Measurements from ENCODE around the gene EXOSC10. TPM values are rescaled to one million over a fixed set of nuclear protein-coding genes. Genes with fewer than 3 reads are reported as not detected.

Gene EXOSC10
- polyA plus RNA-seq, 2 of the 4 experiments (the other 2 are of a cell fraction): 45.4 to 76.9 TPM

GRCh38 chr1:11134251-11134897 is 34.7 kb upstream of the EXOSC10 start:
- peak in 1 of 2 experiments; percentile 47; a peak in 1 of 6 replicates for ATAC-seq
- 55% methylated on average over 5 of the region's 5 CpGs for WGBS (ENCODE audit: missing lambda C conversion rate)
- FAIRE-seq: no peak
- H3K4me2 ChIP-seq: no peak overlapping the region
- H3K4me3 ChIP-seq: no peak overlapping the region
- H3K9me3 ChIP-seq: no peaks in the 10 kb centered on the region
- no peak for TF ChIP-seq CEBPB (IDR thresholded peaks at IDR 0.05)
- no peak for TF ChIP-seq JUNB (IDR thresholded peaks at IDR 0.05)
- no peak for TF ChIP-seq REST (IDR thresholded peaks at IDR 0.05)
- no peak for TF ChIP-seq FOSL2 (IDR thresholded peaks at IDR 0.05)
- no peak for TF ChIP-seq FOSL2 (CRISPR knock-in tag; IDR thresholded peaks at IDR 0.05)
- no peak for TF ChIP-seq CHD4 (IDR thresholded peaks at IDR 0.05; ENCODE audit: borderline replicate concordance)
- TF ChIP-seq BCL3 (IDR thresholded peaks at IDR 0.05): no peak
- no peak for TF ChIP-seq RFX5 (IDR thresholded peaks at IDR 0.05)
- TF ChIP-seq CBX8 (IDR thresholded peaks at IDR 0.05): no peak
- DNase-seq (ENCODE audit: low read depth in 1 of 2, low spot score in 1 of 2): no peak
- ChIA-PET POLR2A (no interaction called here), CTCF (interaction anchor here (1.0 kb wide), 1 partner anchor 9 kb away, joined by 3 read pairs; no protein-coding TSS in a partner anchor)
- H3K27ac ChIP-seq: no peak overlapping the region
- peaks cover 6% of the 10 kb centered on the region; the same call in 1 of the 3 replicates for H3K4me1 ChIP-seq

GRCh38 chr1:11132563-11133293 is 33.1 kb upstream of the EXOSC10 start:
- Histone ChIP-seq H3K27ac (no peak overlapping the region), H3K9me3 (no peaks in the 10 kb centered on the region), H3K4me2 (no peak overlapping the region), H3K4me1 (peaks cover 6% of the 10 kb centered on the region; the same call in 1 of the 3 replicates), H3K4me3 (no peak overlapping the region)
- POLR2A ChIA-PET: interaction anchor here (1.6 kb wide), 1 partner anchor 33 kb away, joined by 3 read pairs; the partner anchor contains the start of gene EXOSC10
- no peak for DNase-seq (ENCODE audit: low read depth in 1 of 2, low spot score in 1 of 2)
- CTCF ChIA-PET: interaction anchor here (0.8 to 1.1 kb wide), 2 partner anchors 23 to 489 kb away, joined by 3 read pairs; no protein-coding TSS in a partner anchor
- TF ChIP-seq EHF (CRISPR knock-in tag; IDR thresholded peaks at IDR 0.05) (no peak), RFX5 (IDR thresholded peaks at IDR 0.05) (no peak), HOXB5 (CRISPR knock-in tag; IDR thresholded peaks at IDR 0.05) (no peak), RCOR1 (IDR thresholded peaks at IDR 0.05; ENCODE audit: low read depth, low read length) (no peak), NPAS2 (CRISPR knock-in tag; IDR thresholded peaks at IDR 0.05; ENCODE audit: borderline replicate concordance) (no peak), HOXA7 (CRISPR knock-in tag; IDR thresholded peaks at IDR 0.05) (no peak), JUNB (IDR thresholded peaks at IDR 0.05) (no peak), CTCF (IDR thresholded peaks at IDR 0.05) (no peak), CBX8 (IDR thresholded peaks at IDR 0.05) (no peak)
- TF ChIP-seq, protein P1, sequence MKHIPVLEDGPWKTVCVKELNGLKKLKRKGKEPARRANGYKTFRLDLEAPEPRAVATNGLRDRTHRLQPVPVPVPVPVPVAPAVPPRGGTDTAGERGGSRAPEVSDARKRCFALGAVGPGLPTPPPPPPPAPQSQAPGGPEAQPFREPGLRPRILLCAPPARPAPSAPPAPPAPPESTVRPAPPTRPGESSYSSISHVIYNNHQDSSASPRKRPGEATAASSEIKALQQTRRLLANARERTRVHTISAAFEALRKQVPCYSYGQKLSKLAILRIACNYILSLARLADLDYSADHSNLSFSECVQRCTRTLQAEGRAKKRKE (CRISPR knock-in tag; IDR thresholded peaks at IDR 0.05; ENCODE audit: low read depth): no peak
- TF ChIP-seq, protein P2, sequence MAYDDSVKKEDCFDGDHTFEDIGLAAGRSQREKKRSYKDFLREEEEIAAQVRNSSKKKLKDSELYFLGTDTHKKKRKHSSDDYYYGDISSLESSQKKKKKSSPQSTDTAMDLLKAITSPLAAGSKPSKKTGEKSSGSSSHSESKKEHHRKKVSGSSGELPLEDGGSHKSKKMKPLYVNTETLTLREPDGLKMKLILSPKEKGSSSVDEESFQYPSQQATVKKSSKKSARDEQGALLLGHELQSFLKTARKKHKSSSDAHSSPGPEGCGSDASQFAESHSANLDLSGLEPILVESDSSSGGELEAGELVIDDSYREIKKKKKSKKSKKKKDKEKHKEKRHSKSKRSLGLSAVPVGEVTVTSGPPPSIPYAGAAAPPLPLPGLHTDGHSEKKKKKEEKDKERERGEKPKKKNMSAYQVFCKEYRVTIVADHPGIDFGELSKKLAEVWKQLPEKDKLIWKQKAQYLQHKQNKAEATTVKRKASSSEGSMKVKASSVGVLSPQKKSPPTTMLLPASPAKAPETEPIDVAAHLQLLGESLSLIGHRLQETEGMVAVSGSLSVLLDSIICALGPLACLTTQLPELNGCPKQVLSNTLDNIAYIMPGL (CRISPR knock-in tag; IDR thresholded peaks at IDR 0.05; ENCODE audit: borderline replicate concordance): no peak
- ATAC-seq: no peak
- no peak for FAIRE-seq
- 76% methylated on average over 5 of the region's 8 CpGs for WGBS (ENCODE audit: missing lambda C conversion rate)

Data from A549 (cell line).